ENCODE measurements around the gene DENND1A.

Gene DENND1A

GRCh38 chr9:123669346-123669745, 260.6 kb downstream of the DENND1A start:
- no peak for TF ChIP-seq ZNF274 (IDR thresholded peaks at IDR 0.05; ENCODE audit: low read depth, low read length)
- H3K4me3 ChIP-seq (ENCODE audit: low read length), result no peak overlapping the region

- no peak for TF ChIP-seq ZNF274 (IDR thresholded peaks at IDR 0.05; ENCODE audit: low read depth, low read length)
- H3K4me3 ChIP-seq (ENCODE audit: low read length), result no peak overlapping the region
Measured at GRCh38 chr9:123663529-123663928, 266.4 kb downstream of the DENND1A start.

DNA sequence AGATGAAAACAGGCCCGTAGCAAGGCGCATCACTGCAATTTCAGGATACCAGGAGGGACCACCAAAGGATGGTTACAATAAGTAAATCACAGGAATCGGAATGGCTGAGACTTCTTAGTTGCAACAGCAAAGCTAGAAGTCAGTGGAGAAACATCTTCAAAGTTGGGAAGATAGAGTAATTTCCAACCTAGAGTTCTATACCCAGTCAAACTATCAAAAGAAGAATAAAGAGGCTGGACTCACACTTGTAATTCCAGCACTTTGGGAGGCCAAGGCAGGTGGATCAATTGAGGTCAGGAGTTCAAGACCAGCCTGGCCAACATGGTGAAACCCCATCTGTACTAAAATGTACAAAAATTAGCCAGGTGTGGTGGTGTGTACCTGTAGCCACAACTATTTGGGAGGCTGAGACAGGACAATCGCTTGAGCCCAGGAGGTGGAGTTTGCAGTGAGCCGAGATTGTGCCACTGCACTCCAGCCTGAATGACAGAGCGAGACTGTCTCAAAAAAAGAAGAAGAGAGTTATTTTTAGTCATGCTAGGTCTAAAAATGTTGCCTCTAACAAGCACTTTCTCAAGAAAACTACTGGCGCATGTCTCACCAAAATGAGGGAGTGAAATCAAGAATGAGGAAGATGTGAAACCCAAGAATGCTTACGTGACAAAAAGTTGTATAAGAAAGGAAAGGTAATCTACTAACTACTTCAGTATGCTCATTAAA, 267.7 kb downstream of the DENND1A start:
- H3K4me3 ChIP-seq (ENCODE audit: low read length), result no peak overlapping the region
- TF ChIP-seq ZNF274 (IDR thresholded peaks at IDR 0.05; ENCODE audit: low read depth, low read length), result no peak

GRCh38 chr9:123660691-123661466, 269.0 kb downstream of the DENND1A start:
- TF ChIP-seq ZNF274 (IDR thresholded peaks at IDR 0.05; ENCODE audit: low read depth, low read length), result no peak

GRCh38 chr9:123659358-123659757, 270.6 kb downstream of the DENND1A start:
- no peak overlapping the region for H3K4me3 ChIP-seq (ENCODE audit: low read length)
- TF ChIP-seq ZNF274 (IDR thresholded peaks at IDR 0.05; ENCODE audit: low read depth, low read length), result no peak

More at GRCh38 chr9:123660691-123661466, 269.0 kb downstream of the DENND1A start:
- no peak overlapping the region for H3K4me3 ChIP-seq (ENCODE audit: low read length)

DNA sequence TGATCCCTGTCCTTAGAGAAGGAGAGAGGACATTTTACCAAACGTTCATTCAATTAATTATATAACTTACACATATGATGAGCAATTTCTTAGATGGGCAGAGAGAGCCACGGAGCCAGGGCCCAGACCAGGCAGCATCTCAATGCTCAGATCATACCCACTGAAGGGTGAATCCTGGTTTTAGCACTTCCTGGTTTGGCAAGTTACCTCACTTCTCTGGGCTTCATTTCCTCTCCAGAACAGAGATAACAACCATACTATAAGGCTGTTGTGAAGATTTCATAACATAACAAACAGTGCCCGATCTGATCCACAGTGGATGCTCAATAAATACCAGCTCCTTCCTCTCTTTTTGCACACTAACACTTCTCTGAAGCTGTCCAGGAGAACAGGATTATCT, 271.1 kb downstream of the DENND1A start:
- TF ChIP-seq ZNF274 (IDR thresholded peaks at IDR 0.05; ENCODE audit: low read depth, low read length), result no peak
- no peak overlapping the region for H3K4me3 ChIP-seq (ENCODE audit: low read length)

- TF ChIP-seq ZNF274 (IDR thresholded peaks at IDR 0.05; ENCODE audit: low read depth, low read length), result no peak
- no peak overlapping the region for H3K4me3 ChIP-seq (ENCODE audit: low read length)
Measured at GRCh38 chr9:123657941-123658340, 272.0 kb downstream of the DENND1A start.

- no peak for TF ChIP-seq ZNF274 (IDR thresholded peaks at IDR 0.05; ENCODE audit: low read depth, low read length)
- no peak overlapping the region for H3K4me3 ChIP-seq (ENCODE audit: low read length)
Measured at GRCh38 chr9:123657099-123657498, 272.8 kb downstream of the DENND1A start.

GRCh38 chr9:123656565-123656964, 273.4 kb downstream of the DENND1A start:
- no peak for TF ChIP-seq ZNF274 (IDR thresholded peaks at IDR 0.05; ENCODE audit: low read depth, low read length)
- H3K4me3 ChIP-seq (ENCODE audit: low read length), result no peak overlapping the region

DNA sequence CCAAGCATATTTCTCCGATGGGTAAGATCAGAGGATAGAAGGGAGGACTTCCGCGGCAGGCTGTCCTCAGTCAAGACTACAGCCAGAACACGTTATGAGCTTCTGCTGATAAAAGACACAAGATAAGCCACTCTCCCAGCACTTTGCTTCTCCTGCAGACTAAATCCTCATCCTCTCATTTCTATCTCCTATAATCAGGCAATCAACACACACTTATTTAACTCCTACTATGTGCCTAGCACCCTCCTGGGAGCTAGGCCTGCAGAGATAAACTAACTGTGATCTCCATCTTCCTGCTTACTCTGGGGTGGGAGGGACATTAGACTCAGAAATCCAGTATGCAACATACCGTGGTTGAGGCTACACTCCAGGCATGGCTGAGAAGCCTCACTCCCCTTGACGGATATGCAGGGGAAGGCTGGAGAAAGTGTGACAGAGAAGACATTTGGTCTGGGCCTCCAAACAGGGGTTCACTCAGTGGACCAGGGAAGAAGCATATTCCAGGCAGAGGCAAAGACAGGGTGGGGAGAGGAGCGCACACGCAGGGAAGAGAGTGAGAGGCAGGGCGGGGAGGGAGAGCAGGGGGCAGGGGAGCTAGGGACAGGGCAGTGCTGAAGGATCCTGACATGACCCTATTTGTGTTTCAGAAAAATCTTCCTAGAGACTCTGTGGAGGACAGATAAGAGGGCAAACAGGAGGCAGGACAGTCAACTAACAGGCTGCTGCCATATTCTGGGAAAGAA, 274.1 kb downstream of the DENND1A start:
- no peak overlapping the region for H3K4me3 ChIP-seq (ENCODE audit: low read length)
- no peak for TF ChIP-seq ZNF274 (IDR thresholded peaks at IDR 0.05; ENCODE audit: low read depth, low read length)

- no peak overlapping the region for H3K4me3 ChIP-seq (ENCODE audit: low read length)
- no peak for TF ChIP-seq ZNF274 (IDR thresholded peaks at IDR 0.05; ENCODE audit: low read depth, low read length)
Measured at GRCh38 chr9:123654994-123655637, 274.8 kb downstream of the DENND1A start.

DNA sequence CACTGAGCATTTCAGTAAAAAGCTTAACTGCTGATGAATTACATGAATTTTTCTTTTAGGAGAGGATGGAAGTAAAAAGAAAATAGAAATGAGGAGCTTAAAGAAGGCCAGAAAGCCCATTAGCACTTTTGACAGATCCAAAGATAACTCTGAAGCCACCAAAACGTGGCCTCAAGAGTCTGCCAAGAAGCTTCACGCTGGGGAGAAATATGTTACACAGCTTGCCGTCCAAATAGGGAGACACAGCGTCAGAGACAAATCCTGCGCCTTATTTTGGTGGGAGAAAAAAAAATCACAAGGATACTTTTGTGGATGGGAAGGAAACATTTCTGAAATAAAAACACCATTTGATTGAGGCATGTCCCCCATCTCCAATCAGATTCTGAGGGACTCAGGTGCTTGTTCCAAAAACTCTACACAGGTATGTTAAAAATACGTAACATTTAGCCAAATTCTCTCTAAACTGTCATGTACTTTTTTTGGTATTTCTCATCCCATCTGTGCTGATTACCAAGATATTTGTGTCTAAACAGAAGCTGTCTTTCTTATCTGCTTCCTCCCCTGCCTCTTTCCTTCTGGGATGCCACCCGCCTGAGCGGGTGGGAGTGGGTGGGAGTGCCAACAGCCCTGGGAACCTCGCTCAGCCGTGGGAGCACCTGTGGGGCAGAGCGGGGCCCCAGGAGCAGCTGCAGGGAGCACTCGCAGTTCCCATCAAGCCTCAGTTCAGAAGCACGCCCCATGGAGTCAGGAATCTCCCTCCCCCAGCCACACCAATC, 275.5 kb downstream of the DENND1A start:
- no peak for TF ChIP-seq ZNF274 (IDR thresholded peaks at IDR 0.05; ENCODE audit: low read depth, low read length)
- no peak overlapping the region for H3K4me3 ChIP-seq (ENCODE audit: low read length)

DNA sequence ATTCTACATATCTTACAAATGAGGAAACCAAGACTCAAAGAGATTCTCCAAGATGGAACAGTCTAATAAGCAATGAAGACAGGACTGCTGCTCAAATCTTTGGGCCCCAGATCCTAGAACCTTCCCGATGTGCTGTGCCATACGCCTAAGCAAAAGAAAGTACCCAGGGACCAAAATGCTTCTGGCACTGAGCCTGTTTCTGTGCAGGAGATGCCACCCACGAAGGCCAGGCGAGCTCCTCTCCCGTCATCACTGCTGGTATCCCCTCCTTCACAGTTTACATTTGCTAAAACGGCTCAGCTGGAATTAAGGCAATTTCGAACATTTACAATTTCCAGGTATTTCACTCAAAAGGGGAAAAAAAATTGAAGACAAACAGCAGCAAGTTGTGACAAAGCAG, 277.5 kb downstream of the DENND1A start:
- no peak for TF ChIP-seq ZNF274 (IDR thresholded peaks at IDR 0.05; ENCODE audit: low read depth, low read length)
- H3K4me3 ChIP-seq (ENCODE audit: low read length), result no peak overlapping the region
